ENCODE data around the gene NHLH1.
A peak's percentile ranks its signal among the peaks of the same experiment; 100 is the strongest.

NHLH1 gene

GRCh38 chr1:160419838-160420169 lies 52.9 kb downstream of the NHLH1 start:
- TF ChIP-seq GATA3 (IDR thresholded peaks at IDR 0.05; ENCODE audit: low read depth, low read length), result no peak
- no peak for TF ChIP-seq GATA2 (IDR thresholded peaks at IDR 0.05; ENCODE audit: low read depth, low read length)

GRCh38 chr1:160420881-160421842 lies 54.3 kb downstream of the NHLH1 start:
- TF ChIP-seq GATA3 (IDR thresholded peaks at IDR 0.05; ENCODE audit: low read depth, low read length) (no peak; the same call in 1 of the 2 replicates), GATA2 (IDR thresholded peaks at IDR 0.05; ENCODE audit: low read depth, low read length) (peak; percentile 68)

- TF ChIP-seq GATA3 (IDR thresholded peaks at IDR 0.05; ENCODE audit: low read depth, low read length) (no peak), GATA2 (IDR thresholded peaks at IDR 0.05; ENCODE audit: low read depth, low read length) (no peak)
Observed at GRCh38 chr1:160421881-160422280, 55.0 kb downstream of the NHLH1 start.

All from SH-SY5Y (cell line).